Endothelial cell of umbilical vein (primary cell): ENCODE results near the gene HS3ST3B1. TPM values are rescaled to one million over a fixed set of nuclear protein-coding genes. Genes with fewer than 3 reads are reported as not detected.

Experiments
- BruUV-seq: library from RNA; stranded (reverse); fragments of 400-500 nt; replicated peaks from 2 replicates; lab custom pipeline; 2021; lab: Mats Ljungman, UMichigan
- CTCF ChIA-PET: fragments of 300-600, 350-600 bp; sonication (Branson Sonifier 250); formaldehyde crosslinking; loops from one replicate; lab custom pipeline; 2021; ENCODE audit warnings: antibody characterized with exemption, inconsistent platforms; lab: Charles Lee
- POLR2A ChIA-PET: fragments of 300-600, 350-600 bp; sonication (Branson Sonifier 250); formaldehyde crosslinking; loops from one replicate; lab custom pipeline; 2021; ENCODE audit warnings: antibody characterized with exemption, inconsistent platforms; lab: Charles Lee
- DNase-seq: peaks from one replicate; pipeline ENCODE4 v3.0.0-alpha.2; 2011; ENCODE audit warnings: low read depth, low spot score
- FAIRE-seq: peaks from 2 replicates; lab custom pipeline; 2011; peaks lifted over from hg19 to GRCh38; lab: Jason Lieb, UNC
- H2AFZ ChIP-seq: 2 replicates; pipeline ENCODE4 v1.6.0; 2012; ENCODE audit warnings: low read depth, low read length, control low read depth, inconsistent platforms
- H3K27ac ChIP-seq: 2 replicates; pipeline ENCODE4 v1.5.1; 2011; ENCODE audit warnings: low read depth, mild to moderate bottlenecking, control low read depth, low read length, moderate library complexity; ENCODE audit not compliant: insufficient read depth
- H3K27me3 ChIP-seq, 2 experiments: 2 replicates each; pipeline versions ENCODE4 v1.6.0 to v1.6.1; 2011; ENCODE audit warnings: low read length in 2 of 2, mixed read lengths in 1 of 2; ENCODE audit not compliant: control insufficient read depth in 2 of 2, insufficient read depth in 2 of 2
- H3K36me3 ChIP-seq, 2 experiments: 2 replicates in 1 of 2; 3 replicates in 1 of 2; pipeline ENCODE4 v1.5.1; 2011; ENCODE audit warnings: low read length in 2 of 2, mild to moderate bottlenecking in 1 of 2, moderate library complexity in 1 of 2; ENCODE audit not compliant: control insufficient read depth in 2 of 2, insufficient read depth in 2 of 2; ENCODE audit errors: extremely low read depth in 1 of 2
- H3K4me1 ChIP-seq: 3 replicates; pipeline ENCODE4 v1.5.1; 2011; ENCODE audit warnings: mild to moderate bottlenecking, low read length; ENCODE audit not compliant: control insufficient read depth, insufficient read depth; ENCODE audit errors: extremely low read depth
- H3K4me2 ChIP-seq: 2 replicates; pipeline ENCODE4 v1.6.1; 2011; ENCODE audit warnings: low read length, control low read depth, mixed read lengths; ENCODE audit not compliant: insufficient read depth
- H3K4me3 ChIP-seq, 3 experiments: fragments of 200-600 bp in 1 of 3; sonication (generic), shearing (Covaris generic) in 1 of 3; replicated peaks in 1 of 3; 2 replicates each; pipeline ENCODE4 v1.5.1; 2011 to 2016; ENCODE audit warnings: control low read depth in 3 of 3, low read length in 3 of 3, mild to moderate bottlenecking in 2 of 3, inconsistent platforms in 1 of 3, low read depth in 1 of 3, moderate library complexity in 1 of 3; ENCODE audit not compliant: insufficient read depth in 1 of 3
- H3K79me2 ChIP-seq: 2 replicates; pipeline ENCODE4 v1.6.0; 2012; ENCODE audit warnings: low read length, inconsistent platforms; ENCODE audit not compliant: control insufficient read depth, insufficient read depth
- H3K9ac ChIP-seq: replicated peaks from 2 replicates; pipeline ENCODE3; 2011; ENCODE audit warnings: low read length, control low read depth; ENCODE audit not compliant: insufficient read depth; ENCODE audit errors: extremely low read depth
- H3K9me1 ChIP-seq: replicated peaks from 3 replicates; pipeline ENCODE4 v1.6.0; 2011; ENCODE audit warnings: mild to moderate bottlenecking, low read length; ENCODE audit not compliant: control insufficient read depth, insufficient read depth; ENCODE audit errors: extremely low read depth
- H3K9me3 ChIP-seq: replicated peaks from 2 replicates; pipeline ENCODE4 v1.5.1; 2012; ENCODE audit warnings: low read length, inconsistent platforms; ENCODE audit not compliant: control insufficient read depth, insufficient read depth
- H4K20me1 ChIP-seq: replicated peaks from 2 replicates; pipeline ENCODE3; 2011; ENCODE audit warnings: mild to moderate bottlenecking, low read length; ENCODE audit not compliant: control insufficient read depth, insufficient read depth; ENCODE audit errors: extremely low read depth
- EZH2 ChIP-seq: IDR thresholded peaks from 2 replicates; pipeline ENCODE4 v1.6.1; 2012; ENCODE audit warnings: borderline replicate concordance, low read depth, mild to moderate bottlenecking, moderate library complexity, low read length, inconsistent platforms; ENCODE audit not compliant: severe bottlenecking
- FOS ChIP-seq: IDR thresholded peaks from 2 replicates; pipeline ENCODE4 v1.6.1; 2011; ENCODE audit warnings: mild to moderate bottlenecking, low read length, moderate library complexity, borderline replicate concordance; ENCODE audit not compliant: insufficient read depth
- GATA2 ChIP-seq: IDR thresholded peaks from 2 replicates; pipeline ENCODE4 v1.7.0; 2011; ENCODE audit warnings: low read depth, mild to moderate bottlenecking, moderate library complexity, mixed read lengths, low read length; ENCODE audit not compliant: insufficient read length, insufficient read depth
- JUN ChIP-seq: IDR thresholded peaks from 2 replicates; pipeline ENCODE4 v1.6.1; 2011; ENCODE audit warnings: borderline replicate concordance, low read depth; ENCODE audit not compliant: insufficient read length, insufficient read depth
- POLR2A ChIP-seq: IDR thresholded peaks from 2 replicates; pipeline ENCODE4 v1.6.1; 2012; ENCODE audit warnings: low read depth, mild to moderate bottlenecking, control low read depth, low read length
- POLR2AphosphoS5 ChIP-seq: IDR thresholded peaks from 2 replicates; pipeline ENCODE4 v1.6.1; 2012; ENCODE audit warnings: low read depth, mild to moderate bottlenecking, control low read depth, low read length, moderate library complexity; ENCODE audit not compliant: insufficient read depth
- dilution Hi-C: fragments of 300-500 bp; cut with MboI; formaldehyde crosslinking; loops from one replicate; pipeline ENCODE4 v1.15.0; 2019; ENCODE audit warnings: low sequenced_read_pairs; ENCODE audit not compliant: extremely low pct_ligation_motif_present
- intact Hi-C: fragments of 100-400 bp; cut with micrococcal nuclease; formaldehyde crosslinking; loops from one replicate; pipeline ENCODE4 v1.10.0; 2022
- polyA plus RNA-seq, 4 experiments: library from polyadenylated mRNA; depleted of rRNA in 3 of 4; stranded (reverse) in 3 of 4; unstranded in 1 of 4; fragments of >200 nt; gene quantifications; 2 replicates each; pipeline versions ENCODE4 v1.2.1 to v1.2.3, GENCODE V29; 2011 to 2012; ENCODE audit warnings: missing spikeins in 1 of 4
- total RNA-seq: library from RNA; stranded (reverse); gene quantifications from 2 replicates; pipeline ENCODE4 v1.2.3, GENCODE V29; 2021
- TF ChIP-seq, protein P1 (sequence below), 2 donors: IDR thresholded peaks; 1 replicate in 1 of 2; 2 replicates in 1 of 2; pipeline ENCODE4 v1.5.1; 2011; ENCODE audit warnings: low read length in 2 of 2, mild to moderate bottlenecking in 2 of 2, moderate library complexity in 2 of 2, control low read depth in 1 of 2, inconsistent platforms in 1 of 2, low read depth in 1 of 2; ENCODE audit not compliant: insufficient read depth in 1 of 2; ENCODE audit errors: extremely low read depth in 1 of 2

The HS3ST3B1 gene
- total and polyA plus RNA-seq, 2 donors (not counting 3 experiments of a cell fraction or from before 2014, with no cell fraction given), result not detected

- H3K9me1 ChIP-seq, result no peaks in the 10 kb centered on the region
- FAIRE-seq (no peak), DNase-seq (no peak)
- H3K4me3 ChIP-seq, result no peak overlapping the region
- intact Hi-C loops, result no loop called here
- H3K9me3 ChIP-seq, result no peaks in the 10 kb centered on the region
- CTCF ChIA-PET, result no interaction called here
- no peaks in the 10 kb centered on the region for H4K20me1 ChIP-seq
- H3K4me2 ChIP-seq, result no peak overlapping the region
- H3K4me1 ChIP-seq, result no peaks in the 10 kb centered on the region
- dilution Hi-C loops, result no loop called here
- H3K79me2 ChIP-seq, result no peaks in the 10 kb centered on the region
- no peak overlapping the region for H3K27ac ChIP-seq
- no peaks in the 10 kb centered on the region for H3K27me3 ChIP-seq
- no peak for TF ChIP-seq POLR2A
- TF ChIP-seq, protein P1, sequence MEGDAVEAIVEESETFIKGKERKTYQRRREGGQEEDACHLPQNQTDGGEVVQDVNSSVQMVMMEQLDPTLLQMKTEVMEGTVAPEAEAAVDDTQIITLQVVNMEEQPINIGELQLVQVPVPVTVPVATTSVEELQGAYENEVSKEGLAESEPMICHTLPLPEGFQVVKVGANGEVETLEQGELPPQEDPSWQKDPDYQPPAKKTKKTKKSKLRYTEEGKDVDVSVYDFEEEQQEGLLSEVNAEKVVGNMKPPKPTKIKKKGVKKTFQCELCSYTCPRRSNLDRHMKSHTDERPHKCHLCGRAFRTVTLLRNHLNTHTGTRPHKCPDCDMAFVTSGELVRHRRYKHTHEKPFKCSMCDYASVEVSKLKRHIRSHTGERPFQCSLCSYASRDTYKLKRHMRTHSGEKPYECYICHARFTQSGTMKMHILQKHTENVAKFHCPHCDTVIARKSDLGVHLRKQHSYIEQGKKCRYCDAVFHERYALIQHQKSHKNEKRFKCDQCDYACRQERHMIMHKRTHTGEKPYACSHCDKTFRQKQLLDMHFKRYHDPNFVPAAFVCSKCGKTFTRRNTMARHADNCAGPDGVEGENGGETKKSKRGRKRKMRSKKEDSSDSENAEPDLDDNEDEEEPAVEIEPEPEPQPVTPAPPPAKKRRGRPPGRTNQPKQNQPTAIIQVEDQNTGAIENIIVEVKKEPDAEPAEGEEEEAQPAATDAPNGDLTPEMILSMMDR (IDR thresholded peaks at IDR 0.05; ENCODE audit: extremely low read depth in 1 of 2, insufficient read depth in 1 of 2, low read depth in 1 of 2, low read length in 2 of 2), result no peak
- TF ChIP-seq EZH2, result no peak
- TF ChIP-seq POLR2AphosphoS5, result no peak
- no peak for TF ChIP-seq FOS
- no peak for TF ChIP-seq JUN
- TF ChIP-seq GATA2, result no peak
- H3K9ac ChIP-seq, result no peak overlapping the region
- H3K36me3 ChIP-seq, result no peaks in the 10 kb centered on the region
- no TSS peak for BruUV-seq
- POLR2A ChIA-PET, result no interaction called here
- H2AFZ ChIP-seq, result no peak overlapping the region
Observed at GRCh38 chr17:14361470-14361869, 60.6 kb downstream of the HS3ST3B1 start.
